GM21367 (cell line): ENCODE measurements around the gene PLCL1.
"Not testable (repeated sequence)": the region's sequence is repeated elsewhere in the genome, so short reads cannot be mapped to it uniquely, and the experiment has no call there.

Source experiments
- ATAC-seq: cut with Tn5 transposase; IDR thresholded peaks from one replicate; pipeline ENCODE4 v1.9.1; 2021; ENCODE audit not compliant: unreplicated experiment

The PLCL1 gene

DNA sequence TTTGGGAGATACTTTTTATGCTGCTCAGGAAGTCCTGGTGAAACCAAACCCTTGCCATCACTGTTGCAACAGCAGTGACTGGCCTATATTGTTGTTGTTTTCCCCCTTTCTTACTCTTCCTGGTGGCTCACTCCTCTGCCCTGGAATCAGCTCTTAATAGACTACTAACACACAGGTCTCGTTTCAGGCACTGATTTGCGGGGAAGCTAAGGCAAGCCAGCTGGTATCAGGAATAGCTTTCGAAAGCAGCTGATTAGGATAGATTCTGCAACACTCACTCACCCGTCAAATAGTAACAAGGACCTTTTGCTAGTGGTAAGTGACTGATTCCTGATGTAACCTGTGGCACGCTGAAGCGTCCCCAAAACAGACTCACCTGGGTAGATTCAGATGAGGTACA is 360.4 kb downstream of the PLCL1 start:
- ATAC-seq, result no peak

GRCh38 chr2:198165289-198165688 is 360.9 kb downstream of the PLCL1 start:
- no peak for ATAC-seq

- ATAC-seq, result no peak
These were observed 363.0 kb downstream of the PLCL1 start for GRCh38 chr2:198167346-198167745.

GRCh38 chr2:198168651-198169050 is 364.3 kb downstream of the PLCL1 start:
- ATAC-seq, result no peak

DNA sequence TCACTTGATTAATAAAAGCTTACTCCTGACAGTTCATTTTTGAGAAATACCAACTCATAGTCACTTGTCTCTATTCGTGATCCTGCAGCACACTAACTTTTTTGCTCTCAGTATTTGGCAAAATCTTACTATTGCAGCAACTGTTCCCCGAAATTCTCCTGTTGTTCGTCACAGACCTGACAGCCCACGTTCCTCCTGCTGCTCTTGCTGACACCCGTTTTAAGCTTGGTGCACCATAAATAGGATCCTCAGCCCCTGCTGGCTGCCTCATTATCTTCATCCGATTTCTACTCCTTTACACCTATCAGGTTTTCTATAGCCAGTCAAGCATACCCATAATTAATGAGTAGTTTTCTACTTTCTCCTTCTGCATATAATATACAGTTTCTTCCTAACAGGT is 368.8 kb downstream of the PLCL1 start:
- ATAC-seq, result no peak

- no peak for ATAC-seq
These were observed 369.5 kb downstream of the PLCL1 start for GRCh38 chr2:198173864-198174263.

DNA sequence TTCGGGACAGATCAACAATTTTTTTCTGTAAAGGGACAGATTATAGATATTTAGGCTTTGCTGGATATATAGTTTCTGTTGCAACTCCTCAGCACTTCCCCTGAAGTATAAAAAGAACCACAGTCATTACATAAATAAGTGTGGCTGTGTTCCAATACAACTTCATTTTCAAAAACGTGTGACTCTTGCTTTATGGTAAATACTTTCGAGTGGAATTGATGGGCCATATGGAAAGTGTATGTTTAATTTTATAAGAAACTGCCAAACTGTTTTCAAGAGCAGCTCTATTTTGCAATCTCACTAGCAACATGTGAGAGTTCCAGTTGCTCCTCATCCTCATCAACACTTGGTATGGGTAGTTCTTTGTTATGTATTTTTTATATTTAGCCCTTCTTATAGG is 370.9 kb downstream of the PLCL1 start:
- ATAC-seq, result no peak

GRCh38 chr2:198177040-198177439 is 372.6 kb downstream of the PLCL1 start:
- ATAC-seq, result no peak

GRCh38 chr2:198178766-198179165 is 374.4 kb downstream of the PLCL1 start:
- ATAC-seq, result no peak

DNA sequence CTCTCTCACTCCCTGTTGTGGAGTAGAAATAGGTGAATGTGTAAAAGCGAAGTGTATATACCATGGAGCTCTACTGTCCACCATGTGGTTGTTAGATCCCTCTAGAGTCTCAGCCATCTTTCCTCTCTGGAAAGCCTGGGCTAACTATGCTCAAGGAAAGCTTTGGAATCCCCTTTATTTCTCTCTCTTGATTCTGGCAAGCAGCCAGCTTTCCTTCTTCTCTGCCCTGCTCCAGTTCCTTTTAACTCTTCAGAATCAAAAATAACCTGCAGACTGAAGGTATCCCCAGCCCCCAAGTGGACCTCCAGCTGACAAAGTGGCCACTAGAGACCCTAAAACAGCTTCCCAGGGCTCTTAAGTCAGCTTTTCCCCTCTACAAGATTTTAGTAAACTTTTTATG is 381.9 kb downstream of the PLCL1 start:
- ATAC-seq, result no peak

DNA sequence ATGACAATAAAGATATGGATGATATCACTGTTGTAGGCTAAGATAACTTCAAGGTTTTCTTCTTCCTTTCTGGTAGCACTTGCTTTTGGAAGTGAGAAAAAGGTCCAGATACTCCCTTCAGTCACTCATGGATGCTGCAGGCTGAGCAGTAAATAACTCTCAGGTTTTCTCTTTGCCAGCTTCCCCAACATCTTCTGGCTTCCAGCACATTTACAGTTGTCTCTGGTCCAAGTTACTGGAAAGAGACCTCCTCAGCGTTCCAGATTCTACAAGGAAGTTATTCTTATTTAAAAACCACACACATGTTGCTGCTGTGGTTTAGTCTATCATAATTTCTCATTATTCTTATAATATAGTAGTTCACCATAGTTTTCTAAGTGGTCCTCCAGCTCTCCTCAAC is 383.4 kb downstream of the PLCL1 start:
- no peak for ATAC-seq

DNA sequence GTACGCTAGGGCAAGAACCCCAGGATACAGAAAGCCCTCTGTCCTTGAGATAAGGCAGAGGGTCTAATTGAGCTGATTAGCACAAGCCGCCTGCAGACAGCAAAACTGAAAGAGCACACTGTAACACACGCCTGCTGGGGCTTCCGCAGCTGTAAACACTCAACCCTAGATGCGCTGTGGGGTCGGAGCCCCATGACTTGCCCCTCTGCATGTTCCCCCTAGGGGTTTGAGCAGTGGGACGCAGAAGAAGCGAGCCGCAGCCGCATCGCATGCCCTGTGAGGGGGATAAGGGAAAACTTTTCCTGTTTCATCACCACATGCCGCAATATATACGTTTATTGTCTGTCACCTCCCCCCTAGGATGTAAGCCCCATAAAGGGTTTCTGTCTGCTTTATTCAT is 384.6 kb downstream of the PLCL1 start:
- no peak for ATAC-seq

DNA sequence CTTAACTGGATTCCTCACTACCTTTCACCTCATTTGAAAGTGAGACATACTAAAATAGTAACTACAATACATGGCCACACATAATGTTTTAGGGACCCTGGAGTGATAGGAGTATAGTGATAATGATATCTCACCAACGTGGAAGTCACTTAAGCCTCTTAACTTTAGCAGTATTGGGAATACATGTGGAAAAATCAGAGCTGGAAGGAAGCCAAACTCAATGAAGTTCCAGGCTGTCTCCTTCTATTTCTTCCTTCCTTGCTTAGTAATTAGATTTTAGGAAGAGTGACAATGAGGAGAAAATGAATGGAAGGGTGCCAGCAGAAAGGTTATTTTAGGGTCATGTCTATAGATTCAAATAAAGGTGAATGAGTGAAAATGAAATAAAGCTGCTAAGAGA is 387.3 kb downstream of the PLCL1 start:
- no peak for ATAC-seq

DNA sequence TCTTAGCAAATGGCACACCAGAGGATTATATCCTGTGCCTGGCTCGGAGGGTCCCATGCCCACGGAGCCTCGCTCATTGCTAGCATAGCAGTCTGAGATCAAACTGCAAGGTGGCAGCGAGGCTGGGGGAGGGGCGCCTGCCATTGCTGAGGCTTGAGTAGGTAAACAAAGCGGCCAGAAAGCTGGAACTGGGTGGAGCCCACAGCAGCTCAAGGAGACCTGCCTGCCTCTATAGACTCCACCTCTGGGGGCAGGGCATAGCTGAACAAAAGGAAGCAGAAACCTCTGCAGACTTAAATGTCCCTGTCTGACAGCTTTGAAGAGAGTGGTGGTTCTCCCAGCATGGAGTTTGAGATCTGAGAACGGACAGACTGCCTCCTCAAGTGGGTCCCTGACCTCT is 392.2 kb downstream of the PLCL1 start:
- not testable (repeated sequence) for ATAC-seq
